SH-SY5Y (cell line): ENCODE results near the gene GDPGP1.

ENCODE experiments used
- GATA2 ChIP-seq: IDR thresholded peaks from 2 replicates; pipeline ENCODE4 v1.6.1; 2011; ENCODE audit warnings: mild to moderate bottlenecking, low read depth, low read length
- GATA3 ChIP-seq: IDR thresholded peaks from 2 replicates; pipeline ENCODE4 v1.6.1; 2011; ENCODE audit warnings: low read depth, mild to moderate bottlenecking, low read length, moderate library complexity

DNA sequence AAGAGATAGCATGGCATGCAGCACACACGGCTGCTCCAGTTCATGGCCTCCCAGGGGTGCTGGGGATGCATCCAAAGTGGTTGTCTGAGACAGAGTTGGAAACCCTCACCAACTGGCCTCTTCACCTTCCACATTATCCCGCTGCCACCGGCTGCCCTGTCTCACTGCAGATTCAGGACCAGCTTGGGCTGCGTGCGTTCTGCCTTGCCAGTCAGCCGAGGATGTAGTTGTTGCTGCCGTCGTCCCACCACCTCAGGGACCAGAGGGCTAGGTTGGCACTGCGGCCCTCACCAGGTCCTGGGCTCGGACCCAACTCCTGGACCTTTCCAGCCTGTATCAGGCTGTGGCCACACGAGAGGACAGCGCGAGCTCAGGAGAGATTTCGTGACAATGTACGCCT is 5.0 kb upstream of the GDPGP1 start:
- TF ChIP-seq GATA2, result no peak
- TF ChIP-seq GATA3, result no peak
